IMR-90 (cell line): ENCODE measurements around the gene ADAMTS14. TPM values are rescaled to one million over a fixed set of nuclear protein-coding genes. Genes with fewer than 3 reads are reported as not detected.

ENCODE experiments used
- ATAC-seq: fragments of 200-7000 bp; cut with Tn5 transposase; 2 replicates; pipeline ENCODE4 v1.9.1; 2020; ENCODE audit warnings: low read depth, mild to moderate bottlenecking, moderate library complexity
- BruUV-seq: library from RNA; stranded (reverse); fragments of 400-500 nt; replicated peaks from 2 replicates; lab custom pipeline; 2021; lab: Mats Ljungman, UMichigan
- CTCF ChIA-PET: fragments of 300-600 bp; formaldehyde crosslinking; extraction: SDS; loops from one replicate; lab custom pipeline; 2021; ENCODE audit warnings: antibody characterized with exemption; lab: Yijun Ruan, JAX
- POLR2A ChIA-PET: fragments of 300-600 bp; sonication (Branson Sonifier 250); formaldehyde crosslinking; loops from one replicate; lab custom pipeline; 2022; ENCODE audit warnings: antibody characterized with exemption; ENCODE audit not compliant: unreplicated experiment; lab: Charles Lee
- DNase-seq: peaks from one replicate; pipeline ENCODE4 v3.0.0; 2013
- H2AFZ ChIP-seq: replicated peaks from 2 replicates; pipeline ENCODE3; 2013; ENCODE audit warnings: low read length, mild to moderate bottlenecking; ENCODE audit not compliant: poor library complexity
- H2AK5ac ChIP-seq: 2 replicates; pipeline ENCODE4 v1.6.1; 2013; ENCODE audit warnings: low read depth, low read length, inconsistent platforms
- H2AK9ac ChIP-seq: replicated peaks from 2 replicates; pipeline ENCODE3; 2013; ENCODE audit warnings: mild to moderate bottlenecking, low read depth, low read length, moderate library complexity; ENCODE audit not compliant: poor library complexity
- H2BK120ac ChIP-seq: 2 replicates; pipeline ENCODE4 v1.6.1; 2013; ENCODE audit warnings: low read depth, low read length, inconsistent platforms
- H2BK15ac ChIP-seq: 3 replicates; pipeline ENCODE4 v1.6.1; 2013; ENCODE audit warnings: low read depth, low read length, inconsistent platforms
- H2BK20ac ChIP-seq: 2 replicates; pipeline ENCODE4 v1.6.1; 2013; ENCODE audit warnings: low read depth, mild to moderate bottlenecking, inconsistent platforms, low read length, moderate library complexity
- H2BK5ac ChIP-seq: 2 replicates; pipeline ENCODE4 v1.6.1; 2013; ENCODE audit warnings: mild to moderate bottlenecking, low read depth, low read length, inconsistent platforms; ENCODE audit not compliant: poor library complexity, severe bottlenecking
- H3K14ac ChIP-seq: replicated peaks from 2 replicates; pipeline ENCODE4 v1.6.1; 2013; ENCODE audit warnings: low read depth, low read length, inconsistent platforms
- H3K18ac ChIP-seq: 2 replicates; pipeline ENCODE4 v1.6.1; 2013; ENCODE audit warnings: low read depth, low read length, control low read depth
- H3K23ac ChIP-seq: 2 replicates; pipeline ENCODE4 v1.6.1; 2013; ENCODE audit warnings: low read depth, low read length, inconsistent platforms
- H3K27ac ChIP-seq: 2 replicates; pipeline ENCODE4 v1.5.1; 2013; ENCODE audit warnings: mild to moderate bottlenecking, control low read depth, low read length; ENCODE audit not compliant: insufficient read depth
- H3K27me3 ChIP-seq: 2 replicates; pipeline ENCODE4 v1.6.1; 2013; ENCODE audit warnings: low read length; ENCODE audit not compliant: control insufficient read depth, insufficient read depth
- H3K36me3 ChIP-seq: 2 replicates; pipeline ENCODE4 v1.6.1; 2013; ENCODE audit warnings: low read length, mixed read lengths; ENCODE audit not compliant: control insufficient read depth, insufficient read depth
- H3K4ac ChIP-seq: 2 replicates; pipeline ENCODE4 v1.6.1; 2013; ENCODE audit warnings: low read depth, low read length, inconsistent platforms
- H3K4me1 ChIP-seq: 2 replicates; pipeline ENCODE4 v1.6.1; 2013; ENCODE audit warnings: low read length, mixed read lengths; ENCODE audit not compliant: control insufficient read depth, insufficient read depth
- H3K4me2 ChIP-seq: 2 replicates; pipeline ENCODE4 v1.6.1; 2013; ENCODE audit warnings: low read depth, mild to moderate bottlenecking, control low read depth, low read length, moderate library complexity
- H3K4me3 ChIP-seq: 2 replicates; pipeline ENCODE4 v1.5.1; 2013; ENCODE audit warnings: low read depth, mild to moderate bottlenecking, control low read depth, low read length, moderate library complexity; ENCODE audit not compliant: insufficient read depth
- H3K56ac ChIP-seq: 2 replicates; pipeline ENCODE4 v1.6.1; 2013; ENCODE audit warnings: low read length, inconsistent platforms; ENCODE audit not compliant: insufficient read depth; ENCODE audit errors: extremely low read depth
- H3K79me1 ChIP-seq, 2 experiments: 2 replicates each; pipeline ENCODE4 v1.6.1; 2013; ENCODE audit warnings: low read length in 2 of 2, inconsistent platforms in 1 of 2, low read depth in 1 of 2
- H3K9ac ChIP-seq: 2 replicates; pipeline ENCODE4 v1.6.1; 2013; ENCODE audit warnings: low read depth, low read length, control low read depth
- H3K9me1 ChIP-seq: 2 replicates; pipeline ENCODE4 v1.6.1; 2013; ENCODE audit warnings: low read length, inconsistent platforms; ENCODE audit not compliant: insufficient read depth
- H3K9me3 ChIP-seq: 2 replicates; pipeline ENCODE4 v1.6.1; 2013; ENCODE audit warnings: low read length; ENCODE audit not compliant: control insufficient read depth, insufficient read depth
- H4K20me1 ChIP-seq: 2 replicates; pipeline ENCODE4 v1.6.1; 2013; ENCODE audit warnings: low read length, inconsistent platforms; ENCODE audit not compliant: insufficient read depth
- H4K5ac ChIP-seq: 2 replicates; pipeline ENCODE4 v1.6.1; 2013; ENCODE audit warnings: mild to moderate bottlenecking, low read depth, low read length, control low read depth
- H4K8ac ChIP-seq, 2 experiments: 2 replicates each; pipeline ENCODE4 v1.6.1; 2013; ENCODE audit warnings: low read depth in 2 of 2, low read length in 2 of 2, control low read depth in 1 of 2, inconsistent platforms in 1 of 2
- H4K91ac ChIP-seq: 2 replicates; pipeline ENCODE4 v1.6.1; 2013; ENCODE audit warnings: low read depth, low read length, inconsistent platforms; ENCODE audit not compliant: insufficient read depth
- BHLHE40 ChIP-seq: fragments of 150-350 bp; IDR thresholded peaks from 2 replicates; pipeline ENCODE4 v1.6.1; 2016; ENCODE audit warnings: mild to moderate bottlenecking, low read depth, low read length
- CEBPB ChIP-seq: IDR thresholded peaks from 2 replicates; pipeline ENCODE4 v1.6.1; 2012; ENCODE audit warnings: low read depth, low read length, improper control_type of control experiment
- FOS ChIP-seq: fragments of 150-350 bp; IDR thresholded peaks from 2 replicates; pipeline ENCODE4 v1.6.1; 2016; ENCODE audit warnings: low read depth, low read length
- MAFK ChIP-seq: IDR thresholded peaks from 2 replicates; pipeline ENCODE4 v1.6.1; 2012; ENCODE audit warnings: low read depth, low read length, improper control_type of control experiment
- MAZ ChIP-seq: IDR thresholded peaks from 2 replicates; pipeline ENCODE4 v1.6.1; 2012; ENCODE audit warnings: low read depth, mild to moderate bottlenecking, low read length, improper control_type of control experiment, moderate library complexity, borderline replicate concordance
- NFE2L2 ChIP-seq: fragments of 150-350 bp; IDR thresholded peaks from 2 replicates; pipeline ENCODE4 v1.6.1; 2016; ENCODE audit warnings: low read depth, mild to moderate bottlenecking, low read length
- POLR2A ChIP-seq: IDR thresholded peaks from 2 replicates; pipeline ENCODE4 v1.6.1; 2012; ENCODE audit warnings: mild to moderate bottlenecking, low read depth, low read length
- RAD21 ChIP-seq: IDR thresholded peaks from 2 replicates; pipeline ENCODE4 v1.6.1; 2012; ENCODE audit warnings: low read length, improper control_type of control experiment
- RFX5 ChIP-seq: IDR thresholded peaks from 2 replicates; pipeline ENCODE4 v1.8.0; 2012; ENCODE audit warnings: low read depth, mild to moderate bottlenecking, low read length, moderate library complexity
- whole genome bisulfite sequencing, 2 experiments: methylation state at CpG; one replicate each; pipeline versions ENCODE4 v1.1.5 to v1.1.7; 2013; ENCODE audit warnings: missing lambda C conversion rate in 2 of 2; ENCODE audit not compliant: insufficient read length in 1 of 2; ENCODE audit errors: extremely low coverage in 2 of 2; 5-methylcytosine and 5-hydroxymethylcytosine counted together
- dilution Hi-C: fragments of 300-500 bp; cut with HindIII; formaldehyde crosslinking; loops from one replicate; pipeline ENCODE4 v1.14.3; 2018; ENCODE audit warnings: low sequenced_read_pairs; ENCODE audit not compliant: unreplicated experiment
- in situ Hi-C: fragments of 300-500 bp; cut with MboI; formaldehyde crosslinking; loops from 3 replicates; pipeline ENCODE4 v1.14.3; 2019; ENCODE audit warnings: low sequenced_read_pairs, inconsistent platforms, mixed read lengths
- intact Hi-C: fragments of 100-400 bp; cut with micrococcal nuclease; formaldehyde crosslinking; loops from 2 replicates; pipeline ENCODE4 v1.10.0; 2022
- polyA plus RNA-seq, 3 experiments: library from polyadenylated mRNA; depleted of rRNA; stranded (reverse); fragments of >200 nt; gene quantifications; 2 replicates each; pipeline ENCODE4 v1.2.3, GENCODE V29; 2012; ENCODE audit warnings: low replicate concordance in 1 of 3
- total RNA-seq: library from RNA; depleted of rRNA; stranded (reverse); fragments of >200 nt; gene quantifications from 2 replicates; pipeline ENCODE4 v1.2.3, GENCODE V29; 2012

ADAMTS14 gene
- total and polyA plus RNA-seq, 2 of the 4 experiments (the other 2 are of a cell fraction) = under 0.01 to 0.31 TPM

GRCh38 chr10:70780772-70781171 is 108.5 kb downstream of the ADAMTS14 start:
- dilution Hi-C loops (no loop called here), in situ Hi-C loops (no loop called here), intact Hi-C loops (no loop called here)
- no peak overlapping the region for H3K4me2 ChIP-seq
- no peak for DNase-seq
- BruUV-seq = no TSS peak
- no peak overlapping the region for H2AK9ac ChIP-seq
- no peak overlapping the region for H3K27ac ChIP-seq
- H3K18ac ChIP-seq = no peak overlapping the region
- no peak overlapping the region for H3K14ac ChIP-seq
- no peak overlapping the region for H2BK5ac ChIP-seq
- H3K36me3 ChIP-seq = no peaks in the 10 kb centered on the region
- no peak overlapping the region for H2BK15ac ChIP-seq
- H4K5ac ChIP-seq = no peak overlapping the region
- H2AFZ ChIP-seq = no peak overlapping the region
- no peak for ATAC-seq
- no peak overlapping the region for H3K56ac ChIP-seq
- ChIA-PET CTCF (no interaction called here), POLR2A (no interaction called here)
- H3K79me1 ChIP-seq = no peaks in the 10 kb centered on the region
- H3K4me3 ChIP-seq = no peak overlapping the region
- no peak for TF ChIP-seq NFE2L2
- TF ChIP-seq MAFK = no peak
- TF ChIP-seq BHLHE40 = no peak
- TF ChIP-seq MAZ = no peak
- no peak for TF ChIP-seq FOS
- no peak for TF ChIP-seq RAD21
- TF ChIP-seq RFX5 = no peak
- no peak for TF ChIP-seq CEBPB
- no peak for TF ChIP-seq POLR2A
- H4K91ac ChIP-seq = no peak overlapping the region
- H3K27me3 ChIP-seq = peaks cover 56% of the 10 kb centered on the region
- H3K4me1 ChIP-seq = no peaks in the 10 kb centered on the region
- no peak overlapping the region for H3K9ac ChIP-seq
- no peak overlapping the region for H2AK5ac ChIP-seq
- 83% methylated on average over 1 of the region's 4 CpGs; no CpG with 5 or more reads in 1 of the 2 experiments for WGBS, 2 experiments
- no peak overlapping the region for H4K8ac ChIP-seq
- no peaks in the 10 kb centered on the region for H3K9me1 ChIP-seq
- H3K4ac ChIP-seq = no peak overlapping the region
- no peaks in the 10 kb centered on the region for H4K20me1 ChIP-seq
- no peak overlapping the region for H3K23ac ChIP-seq
- H2BK120ac ChIP-seq = no peak overlapping the region
- no peak overlapping the region for H2BK20ac ChIP-seq
- no peaks in the 10 kb centered on the region for H3K9me3 ChIP-seq
